HT-29 (cell line): ENCODE results near the gene TLE2. TPM values are rescaled to one million over a fixed set of nuclear protein-coding genes. Genes with fewer than 3 reads are reported as not detected.
A peak's percentile ranks its signal among the peaks of the same experiment; 100 is the strongest.
"Not testable (repeated sequence)": the region's sequence is repeated elsewhere in the genome, so short reads cannot be mapped to it uniquely, and the experiment has no call there.

ENCODE experiments used
- DNase-seq: peaks from one replicate; pipeline ENCODE4 v3.0.0-alpha.2; 2015; ENCODE audit warnings: low spot score
- total RNA-seq: library from RNA; depleted of rRNA; stranded (reverse); fragments of >200 nt; shearing (Covaris generic); gene quantifications from 2 replicates; pipeline ENCODE4 v1.2.3, GENCODE V29; 2014

Gene TLE2
- total RNA-seq, 1 experiment from 2014 or later, result 1.1 TPM

- no peak for DNase-seq
Observed at GRCh38 chr19:3038214-3038613, 9.1 kb upstream of the TLE2 start.

- DNase-seq, result not testable (repeated sequence)
Observed at GRCh38 chr19:3036977-3037544, 8.0 kb upstream of the TLE2 start.

GRCh38 chr19:3036119-3036976 lies 7.3 kb upstream of the TLE2 start:
- DNase-seq, result peak; percentile 82

GRCh38 chr19:3035542-3036118 lies 6.5 kb upstream of the TLE2 start:
- peak; percentile 95 for DNase-seq

- DNase-seq, result peak; percentile 33
Observed at GRCh38 chr19:3034656-3035541, 5.8 kb upstream of the TLE2 start.

GRCh38 chr19:3034406-3034655 lies 5.3 kb upstream of the TLE2 start:
- no peak for DNase-seq

- no peak for DNase-seq
Observed at GRCh38 chr19:3033595-3034405, 4.7 kb upstream of the TLE2 start.

- no peak for DNase-seq
Observed at GRCh38 chr19:3031607-3031867, 2.5 kb upstream of the TLE2 start.

- no peak for DNase-seq
Observed at GRCh38 chr19:3028305-3029064, 595 bp downstream of the TLE2 start.

- no peak for DNase-seq
Observed at GRCh38 chr19:3027981-3028304, 1.1 kb downstream of the TLE2 start.

GRCh38 chr19:3027292-3027691 lies 1.8 kb downstream of the TLE2 start:
- no peak for DNase-seq

- DNase-seq, result no peak
Observed at GRCh38 chr19:3026768-3027167, 2.3 kb downstream of the TLE2 start.

- no peak for DNase-seq
Observed at GRCh38 chr19:3025549-3025886, 3.6 kb downstream of the TLE2 start.

- DNase-seq, result no peak
Observed at GRCh38 chr19:3024870-3025548, 4.1 kb downstream of the TLE2 start.

- DNase-seq, result no peak
Observed at GRCh38 chr19:3024509-3024869, 4.6 kb downstream of the TLE2 start.

- DNase-seq, result no peak
Observed at GRCh38 chr19:3020321-3020960, 8.6 kb downstream of the TLE2 start.

GRCh38 chr19:3019211-3019854 lies 9.7 kb downstream of the TLE2 start:
- no peak for DNase-seq

GRCh38 chr19:3017923-3018322 lies 11.2 kb downstream of the TLE2 start:
- no peak for DNase-seq
